Smooth muscle cell (in vitro differentiated cells): ENCODE measurements around the gene MEGF11. TPM values are rescaled to one million over a fixed set of nuclear protein-coding genes. Genes with fewer than 3 reads are reported as not detected.

Source experiments
- DNase-seq: peaks from one replicate; lab custom pipeline; 2025; ENCODE audit not compliant: unreplicated experiment; lab: John Stamatoyannopoulos, UW
- H2AFZ ChIP-seq: fragments of 200-600 bp; sonication (generic); 2 replicates; pipeline ENCODE4 v1.6.0; 2016; ENCODE audit warnings: antibody characterized with exemption, low read depth, mild to moderate bottlenecking
- H3F3A ChIP-seq: fragments of 200-600 bp; sonication (generic); 2 replicates; pipeline ENCODE4 v1.6.0; 2017; ENCODE audit warnings: antibody characterized with exemption, low read depth
- H3K27ac ChIP-seq: fragments of 200-600 bp; sonication (generic); 2 replicates; pipeline ENCODE4 v1.5.1; 2016; ENCODE audit warnings: low read depth, mild to moderate bottlenecking
- H3K27me3 ChIP-seq: fragments of 200-600 bp; sonication (generic); 2 replicates; pipeline ENCODE4 v1.6.1; 2016; ENCODE audit warnings: low read depth, mild to moderate bottlenecking
- H3K36me3 ChIP-seq: fragments of 200-600 bp; sonication (generic); 2 replicates; pipeline ENCODE4 v1.5.1; 2016; ENCODE audit warnings: low read depth
- H3K4me1 ChIP-seq: fragments of 200-600 bp; sonication (generic); 2 replicates; pipeline ENCODE4 v1.5.1; 2016; ENCODE audit warnings: low read depth
- H3K4me2 ChIP-seq: fragments of 200-600 bp; sonication (generic); 2 replicates; pipeline ENCODE4 v1.6.0; 2016; ENCODE audit warnings: mild to moderate bottlenecking
- H3K4me3 ChIP-seq: fragments of 200-600 bp; sonication (generic); 2 replicates; pipeline ENCODE4 v1.5.1; 2016; ENCODE audit warnings: mild to moderate bottlenecking
- H3K79me2 ChIP-seq: fragments of 200-600 bp; sonication (generic); 2 replicates; pipeline ENCODE4 v1.6.0; 2016; ENCODE audit warnings: low read depth, mild to moderate bottlenecking
- H3K9ac ChIP-seq: fragments of 200-600 bp; sonication (generic); 2 replicates; pipeline ENCODE4 v1.6.0; 2016; ENCODE audit warnings: low read depth
- H3K9me3 ChIP-seq: fragments of 200-600 bp; sonication (generic); replicated peaks from 2 replicates; pipeline ENCODE4 v1.5.1; 2016; ENCODE audit warnings: low read depth
- H4K20me1 ChIP-seq: fragments of 200-600 bp; sonication (generic); 2 replicates; pipeline ENCODE4 v1.6.0; 2016; ENCODE audit warnings: low read depth
- WGBS: methylation state at CpG from one replicate; pipeline ENCODE4 v1.1.7; 2016; ENCODE audit warnings: low lambda C conversion rate; 5-methylcytosine and 5-hydroxymethylcytosine counted together
- polyA plus RNA-seq: library from polyadenylated mRNA; unstranded; fragments of >200 nt; fragmentation: Nextera tagmentation; extraction: Ambion mirVana; gene quantifications from 2 replicates; pipeline ENCODE4 v1.2.1, GENCODE V29; 2016
- total RNA-seq: library from RNA; depleted of rRNA; stranded (reverse); fragments of >200 nt; gene quantifications from 2 replicates; pipeline ENCODE4 v1.2.3, GENCODE V29; 2014
- TF ChIP-seq, protein P1 (sequence below): fragments of 200-600 bp; sonication (generic); IDR thresholded peaks from 2 replicates; pipeline ENCODE4 v1.5.1; 2017; ENCODE audit warnings: borderline replicate concordance, mild to moderate bottlenecking, antibody characterized with exemption; ENCODE audit not compliant: insufficient read depth, poor library complexity, severe bottlenecking

Gene MEGF11
- total and polyA plus RNA-seq, 2 experiments from 2014 or later: 0.08 TPM; not detected in 1

GRCh38 chr15:65883571-65883970 is 370.0 kb downstream of the MEGF11 start:
- DNase-seq: no peak
- H3K4me2 ChIP-seq: no peak overlapping the region
- no peak overlapping the region for H2AFZ ChIP-seq
- H3F3A ChIP-seq: no peaks in the 10 kb centered on the region
- peaks cover 82% of the 10 kb centered on the region for H4K20me1 ChIP-seq
- 84% methylated on average over 6 of the region's 6 CpGs for WGBS
- H3K9me3 ChIP-seq: no peaks in the 10 kb centered on the region
- H3K4me1 ChIP-seq: peaks cover 5% of the 10 kb centered on the region
- H3K27me3 ChIP-seq: no peaks in the 10 kb centered on the region
- no peak overlapping the region for H3K27ac ChIP-seq
- no peak overlapping the region for H3K9ac ChIP-seq
- H3K79me2 ChIP-seq: peaks cover 54% of the 10 kb centered on the region
- H3K4me3 ChIP-seq: no peak overlapping the region
- H3K36me3 ChIP-seq: peaks cover 47% of the 10 kb centered on the region
- TF ChIP-seq, protein P1, sequence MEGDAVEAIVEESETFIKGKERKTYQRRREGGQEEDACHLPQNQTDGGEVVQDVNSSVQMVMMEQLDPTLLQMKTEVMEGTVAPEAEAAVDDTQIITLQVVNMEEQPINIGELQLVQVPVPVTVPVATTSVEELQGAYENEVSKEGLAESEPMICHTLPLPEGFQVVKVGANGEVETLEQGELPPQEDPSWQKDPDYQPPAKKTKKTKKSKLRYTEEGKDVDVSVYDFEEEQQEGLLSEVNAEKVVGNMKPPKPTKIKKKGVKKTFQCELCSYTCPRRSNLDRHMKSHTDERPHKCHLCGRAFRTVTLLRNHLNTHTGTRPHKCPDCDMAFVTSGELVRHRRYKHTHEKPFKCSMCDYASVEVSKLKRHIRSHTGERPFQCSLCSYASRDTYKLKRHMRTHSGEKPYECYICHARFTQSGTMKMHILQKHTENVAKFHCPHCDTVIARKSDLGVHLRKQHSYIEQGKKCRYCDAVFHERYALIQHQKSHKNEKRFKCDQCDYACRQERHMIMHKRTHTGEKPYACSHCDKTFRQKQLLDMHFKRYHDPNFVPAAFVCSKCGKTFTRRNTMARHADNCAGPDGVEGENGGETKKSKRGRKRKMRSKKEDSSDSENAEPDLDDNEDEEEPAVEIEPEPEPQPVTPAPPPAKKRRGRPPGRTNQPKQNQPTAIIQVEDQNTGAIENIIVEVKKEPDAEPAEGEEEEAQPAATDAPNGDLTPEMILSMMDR: no peak

- peaks cover 51% of the 10 kb centered on the region for H3K79me2 ChIP-seq
- H2AFZ ChIP-seq: no peak overlapping the region
- TF ChIP-seq, protein P1: no peak
- H3K9me3 ChIP-seq: no peaks in the 10 kb centered on the region
- no peak overlapping the region for H3K9ac ChIP-seq
- H3K4me2 ChIP-seq: no peak overlapping the region
- H3K36me3 ChIP-seq: peaks cover 50% of the 10 kb centered on the region
- no peaks in the 10 kb centered on the region for H3K27me3 ChIP-seq
- peaks cover 88% of the 10 kb centered on the region for H4K20me1 ChIP-seq
- peaks cover 5% of the 10 kb centered on the region for H3K4me1 ChIP-seq
- DNase-seq: no peak
- no peak overlapping the region for H3K4me3 ChIP-seq
- H3K27ac ChIP-seq: no peak overlapping the region
- H3F3A ChIP-seq: peaks cover 3% of the 10 kb centered on the region
- WGBS: 95% methylated on average over 3 of the region's 3 CpGs
Observed at GRCh38 chr15:65881766-65882434, 371.6 kb downstream of the MEGF11 start.

- H4K20me1 ChIP-seq: peaks cover 98% of the 10 kb centered on the region
- no peak overlapping the region for H3K4me3 ChIP-seq
- H3K27me3 ChIP-seq: no peaks in the 10 kb centered on the region
- H3K79me2 ChIP-seq: peaks cover 77% of the 10 kb centered on the region
- no peaks in the 10 kb centered on the region for H3K9me3 ChIP-seq
- no peak for DNase-seq
- H3F3A ChIP-seq: peaks cover 3% of the 10 kb centered on the region
- peak overlapping the region; percentile 50 for H3K27ac ChIP-seq
- WGBS: 87% methylated on average over 3 of the region's 3 CpGs
- no peak overlapping the region for H3K9ac ChIP-seq
- no peak overlapping the region for H2AFZ ChIP-seq
- no peaks in the 10 kb centered on the region for H3K4me1 ChIP-seq
- peaks cover 44% of the 10 kb centered on the region for H3K36me3 ChIP-seq
- TF ChIP-seq, protein P1: no peak
- H3K4me2 ChIP-seq: no peak overlapping the region
Observed at GRCh38 chr15:65877749-65878148, 375.8 kb downstream of the MEGF11 start.

GRCh38 chr15:65875458-65875857 is 378.1 kb downstream of the MEGF11 start:
- H4K20me1 ChIP-seq: peaks cover 100% of the 10 kb centered on the region
- H3K27me3 ChIP-seq: no peaks in the 10 kb centered on the region
- H2AFZ ChIP-seq: no peak overlapping the region
- no peak overlapping the region for H3K4me3 ChIP-seq
- TF ChIP-seq, protein P1: no peak
- H3F3A ChIP-seq: peaks cover 7% of the 10 kb centered on the region
- WGBS: 90% methylated on average over 1 of the region's 1 CpG
- H3K79me2 ChIP-seq: peaks cover 90% of the 10 kb centered on the region
- no peaks in the 10 kb centered on the region for H3K9me3 ChIP-seq
- H3K27ac ChIP-seq: peak overlapping the region; percentile 16
- H3K9ac ChIP-seq: no peak overlapping the region
- H3K4me2 ChIP-seq: no peak overlapping the region
- peaks cover 12% of the 10 kb centered on the region for H3K4me1 ChIP-seq
- DNase-seq: no peak
- peaks cover 35% of the 10 kb centered on the region for H3K36me3 ChIP-seq
